HCT116 (cell line): ENCODE data around the gene GALNT13.

ENCODE experiments used
- CTCF ChIP-seq, 3 experiments: fragments of 200-600 bp in 1 of 3; sonication (generic) in 1 of 3; IDR thresholded peaks in 2 of 3; conservative IDR thresholded peaks in 1 of 3; 2 replicates each; pipeline ENCODE4 v1.5.1; 2012 to 2017; ENCODE audit warnings: low read depth in 2 of 3, low read length in 2 of 3, antibody characterized with exemption in 1 of 3, borderline replicate concordance in 1 of 3, control low read depth in 1 of 3, mild to moderate bottlenecking in 1 of 3, mixed read lengths in 1 of 3, mixed run types in 1 of 3, moderate library complexity in 1 of 3; ENCODE audit not compliant: insufficient read depth in 1 of 3
- RAD21 ChIP-seq: IDR thresholded peaks from 2 replicates; pipeline ENCODE4 v1.6.1; 2012; ENCODE audit warnings: low read depth, mild to moderate bottlenecking
- SRF ChIP-seq: IDR thresholded peaks from 2 replicates; pipeline ENCODE4 v1.6.1; 2012; ENCODE audit warnings: low read depth

GRCh38 chr2:154368153-154368552, 496.4 kb downstream of the GALNT13 start:
- TF ChIP-seq CTCF (IDR thresholded peaks at IDR 0.05 in 2 of 3, conservative IDR thresholded peaks at IDR 0.05 in 1 of 3; ENCODE audit: borderline replicate concordance in 1 of 3, insufficient read depth in 1 of 3, low read depth in 2 of 3, low read length in 2 of 3) (no peak), RAD21 (no peak), SRF (no peak)
